BLaER1 treated with 17β-estradiol and CSF1 and Interleukin-3, amounts not matched to agents 10 nM and 100 nM (cell line): ENCODE results near the gene GRPEL1.
"Not testable (repeated sequence)": the region's sequence is repeated elsewhere in the genome, so short reads cannot be mapped to it uniquely, and the experiment has no call there.

Experiments used
- H3K27ac ChIP-seq, 11 experiments: shearing (Covaris generic); formaldehyde crosslinking; 2 replicates each; pipeline ENCODE4 v1.8.1; 2022
- H3K27me3 ChIP-seq, 11 experiments: shearing (Covaris generic); formaldehyde crosslinking; 2 replicates each; pipeline ENCODE4 v1.8.1; 2022
- H3K36me3 ChIP-seq, 11 experiments: shearing (Covaris generic); formaldehyde crosslinking; 2 replicates each; pipeline ENCODE4 v1.8.1; 2022
- H3K4me1 ChIP-seq, 10 experiments: shearing (Covaris generic); formaldehyde crosslinking; 2 replicates each; pipeline ENCODE4 v1.8.1; 2022
- H3K4me2 ChIP-seq, 11 experiments: shearing (Covaris generic); formaldehyde crosslinking; 2 replicates each; pipeline ENCODE4 v1.8.1; 2022
- H3K4me3 ChIP-seq, 10 experiments: shearing (Covaris generic); formaldehyde crosslinking; 2 replicates each; pipeline ENCODE4 v1.8.1; 2022
- H3K9ac ChIP-seq, 11 experiments: shearing (Covaris generic); formaldehyde crosslinking; 2 replicates each; pipeline ENCODE4 v1.8.1; 2022
- H3K9me3 ChIP-seq, 11 experiments: shearing (Covaris generic); formaldehyde crosslinking; replicated peaks in 1 of 11; 2 replicates each; pipeline ENCODE4 v1.8.1; 2022
- H4K20me1 ChIP-seq, 11 experiments: shearing (Covaris generic); formaldehyde crosslinking; 2 replicates each; pipeline ENCODE4 v1.8.1; 2022
- Cebpa-rat ChIP-seq, 11 experiments: shearing (Covaris generic); IDR thresholded peaks; 2 replicates each; pipeline ENCODE4 v1.8.1; 2022

GRPEL1 gene

GRCh38 chr4:7083597-7084563 lies 16.0 kb upstream of the GRPEL1 start:
- no peak overlapping the region for H3K4me3 ChIP-seq
- H3K27me3 ChIP-seq: no peaks in the 10 kb centered on the region
- H3K9ac ChIP-seq: no peak overlapping the region
- no peak for TF ChIP-seq Cebpa-rat (IDR thresholded peaks at IDR 0.05)
- no peak overlapping the region for H3K4me2 ChIP-seq
- H3K27ac ChIP-seq: no peak overlapping the region
- peaks cover 29 to 41% (median 37%) of the 10 kb centered on the region in 11 experiments for H3K9me3 ChIP-seq
- no peaks in the 10 kb centered on the region for H3K36me3 ChIP-seq
- no peaks in the 10 kb centered on the region for H3K4me1 ChIP-seq
- H4K20me1 ChIP-seq: no peaks in the 10 kb centered on the region

GRCh38 chr4:7079909-7080308 lies 12.0 kb upstream of the GRPEL1 start:
- not testable (repeated sequence) for H3K4me3 ChIP-seq, H3K27me3 ChIP-seq, H3K4me1 ChIP-seq, H3K4me2 ChIP-seq, H4K20me1 ChIP-seq, H3K9ac ChIP-seq, H3K27ac ChIP-seq, H3K36me3 ChIP-seq
- peaks cover 8 to 17% (median 14%) of the 10 kb centered on the region in 11 experiments; a peak in 17 of 22 replicates for H3K9me3 ChIP-seq

GRCh38 chr4:7079483-7079882 lies 11.6 kb upstream of the GRPEL1 start:
- H3K4me3 ChIP-seq, H3K9ac ChIP-seq, H3K27ac ChIP-seq, H3K4me1 ChIP-seq, H3K27me3 ChIP-seq, H3K36me3 ChIP-seq, H4K20me1 ChIP-seq, H3K4me2 ChIP-seq: not testable (repeated sequence)
- peaks cover 8 to 17% (median 14%) of the 10 kb centered on the region in 11 experiments; a peak in 17 of 22 replicates for H3K9me3 ChIP-seq

DNA sequence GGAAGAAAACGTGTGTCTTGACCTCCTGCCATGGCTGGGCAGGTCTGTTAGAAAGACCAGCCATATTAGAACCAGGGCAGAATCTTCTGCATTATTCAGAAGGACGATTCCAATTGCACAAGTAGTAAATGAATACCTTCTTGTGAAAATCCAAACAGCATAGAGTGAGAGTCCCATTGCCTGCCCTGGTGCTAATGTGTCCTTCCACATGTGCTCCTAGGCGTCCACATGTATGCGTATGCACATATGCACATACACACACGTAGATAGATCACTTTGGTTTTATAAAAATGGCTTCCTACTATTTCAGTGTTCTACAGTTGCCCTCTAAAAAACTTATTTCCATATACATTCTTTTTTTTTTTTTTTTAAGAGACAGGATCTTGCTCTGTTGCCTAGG lies 10.2 kb upstream of the GRPEL1 start:
- H3K36me3 ChIP-seq: no peaks in the 10 kb centered on the region
- no peak overlapping the region for H3K4me3 ChIP-seq
- H3K4me1 ChIP-seq: peaks cover 0 to 9% (median 0%) of the 10 kb centered on the region in 10 experiments; a peak in 1 of 20 replicates
- no peak overlapping the region for H3K9ac ChIP-seq
- H4K20me1 ChIP-seq: peaks cover 0 to 9% (median 0%) of the 10 kb centered on the region in 11 experiments; a peak in 2 of 22 replicates
- H3K27me3 ChIP-seq: no peaks in the 10 kb centered on the region
- TF ChIP-seq Cebpa-rat (IDR thresholded peaks at IDR 0.05): no peak
- no peak overlapping the region for H3K27ac ChIP-seq
- H3K9me3 ChIP-seq: peaks cover 8 to 17% (median 14%) of the 10 kb centered on the region in 11 experiments; a peak in 17 of 22 replicates
- no peak overlapping the region for H3K4me2 ChIP-seq

DNA sequence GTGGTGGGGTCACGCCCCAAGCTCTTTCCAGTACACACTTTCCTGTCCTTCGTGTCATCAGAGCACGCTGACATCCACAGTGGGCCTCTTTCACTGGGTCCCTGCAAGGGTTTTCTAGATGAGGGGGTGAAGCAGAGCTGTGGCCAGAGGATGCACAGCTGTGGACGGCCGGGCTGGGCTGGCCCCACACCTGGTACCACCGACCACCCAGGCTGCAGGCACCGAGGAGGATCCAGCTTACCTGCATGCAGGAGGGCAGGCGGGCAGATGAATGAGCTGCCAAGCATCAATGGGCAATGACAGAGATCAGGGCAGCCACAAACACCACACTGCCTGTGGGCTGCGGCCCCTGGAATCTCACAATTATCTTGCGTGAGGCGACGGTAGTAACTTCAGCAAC lies 9.5 kb upstream of the GRPEL1 start:
- Histone ChIP-seq H3K9me3 (peaks cover 8 to 17% (median 14%) of the 10 kb centered on the region in 11 experiments; a peak in 17 of 22 replicates), H3K9ac (no peak overlapping the region), H4K20me1 (peaks cover 0 to 9% (median 0%) of the 10 kb centered on the region in 11 experiments; a peak in 2 of 22 replicates), H3K4me2 (no peak overlapping the region), H3K36me3 (no peaks in the 10 kb centered on the region), H3K4me3 (no peak overlapping the region), H3K27ac (no peak overlapping the region), H3K4me1 (peaks cover 0 to 9% (median 0%) of the 10 kb centered on the region in 10 experiments; a peak in 1 of 20 replicates), H3K27me3 (no peaks in the 10 kb centered on the region)
- TF ChIP-seq Cebpa-rat (IDR thresholded peaks at IDR 0.05): no peak

GRCh38 chr4:7076696-7077082 lies 8.8 kb upstream of the GRPEL1 start:
- Histone ChIP-seq H3K9me3 (peaks cover 8 to 17% (median 14%) of the 10 kb centered on the region in 11 experiments; a peak in 17 of 22 replicates), H4K20me1 (peaks cover 0 to 9% (median 0%) of the 10 kb centered on the region in 11 experiments; a peak in 2 of 22 replicates), H3K27me3 (no peaks in the 10 kb centered on the region), H3K4me1 (peaks cover 0 to 9% (median 0%) of the 10 kb centered on the region in 10 experiments; a peak in 1 of 20 replicates), H3K4me3 (no peak overlapping the region), H3K27ac (no peak overlapping the region), H3K9ac (no peak overlapping the region), H3K4me2 (no peak overlapping the region), H3K36me3 (no peaks in the 10 kb centered on the region)
- TF ChIP-seq Cebpa-rat (IDR thresholded peaks at IDR 0.05): no peak

- no peak overlapping the region for H3K4me3 ChIP-seq
- no peak overlapping the region for H3K4me2 ChIP-seq
- peaks cover 0 to 9% (median 0%) of the 10 kb centered on the region in 11 experiments; a peak in 2 of 22 replicates for H4K20me1 ChIP-seq
- H3K9me3 ChIP-seq: peaks cover 8 to 17% (median 14%) of the 10 kb centered on the region in 11 experiments; a peak in 17 of 22 replicates
- TF ChIP-seq Cebpa-rat (IDR thresholded peaks at IDR 0.05): no peak
- peaks cover 0 to 9% (median 0%) of the 10 kb centered on the region in 10 experiments; a peak in 1 of 20 replicates for H3K4me1 ChIP-seq
- H3K27me3 ChIP-seq: no peaks in the 10 kb centered on the region
- H3K9ac ChIP-seq: no peak overlapping the region
- no peak overlapping the region for H3K27ac ChIP-seq
- no peaks in the 10 kb centered on the region for H3K36me3 ChIP-seq
These were observed 8.3 kb upstream of the GRPEL1 start for GRCh38 chr4:7075962-7076695.

DNA sequence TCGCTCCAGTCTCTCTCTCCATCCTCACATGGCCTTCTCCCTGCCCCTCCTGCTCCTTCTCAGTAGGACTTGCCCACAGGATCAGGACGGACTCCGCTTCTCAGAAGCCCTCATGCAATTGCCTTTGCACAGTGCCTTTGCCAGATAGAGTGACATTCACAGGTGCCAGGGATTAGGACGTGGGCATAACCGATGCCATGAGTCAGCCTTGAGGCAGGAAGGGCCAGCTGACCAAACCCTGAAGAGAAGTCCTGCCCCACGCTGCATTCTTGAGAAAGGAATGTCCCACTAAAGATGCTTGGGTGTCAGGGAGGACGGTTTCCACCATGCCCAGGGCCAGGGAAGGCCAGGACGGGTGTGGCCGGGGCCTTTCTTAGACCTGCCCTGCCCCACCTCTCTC lies 6.6 kb upstream of the GRPEL1 start:
- no peak overlapping the region for H3K4me2 ChIP-seq
- peaks cover 0 to 5% (median 2%) of the 10 kb centered on the region in 11 experiments; a peak in 5 of 22 replicates for H3K27me3 ChIP-seq
- H3K4me1 ChIP-seq: peaks cover 0 to 14% (median 2%) of the 10 kb centered on the region in 10 experiments; a peak in 8 of 20 replicates
- H3K9me3 ChIP-seq: peaks cover 0 to 3% (median under 1%) of the 10 kb centered on the region in 11 experiments; a peak in 7 of 22 replicates
- no peak overlapping the region for H3K27ac ChIP-seq
- H3K9ac ChIP-seq: no peak overlapping the region
- TF ChIP-seq Cebpa-rat (IDR thresholded peaks at IDR 0.05): no peak
- peaks cover 0 to 9% (median 0%) of the 10 kb centered on the region in 11 experiments; a peak in 2 of 22 replicates for H4K20me1 ChIP-seq
- no peaks in the 10 kb centered on the region for H3K36me3 ChIP-seq
- H3K4me3 ChIP-seq: no peak overlapping the region
